GM12801 (cell line): ENCODE measurements around the gene PAK1.

Experiments used
- TF ChIP-seq, protein P1 (sequence below): IDR thresholded peaks from one replicate; pipeline ENCODE4 v1.5.1; 2011; ENCODE audit warnings: control low read depth; ENCODE audit not compliant: insufficient read length; ENCODE audit errors: extremely low read depth

PAK1 gene

DNA sequence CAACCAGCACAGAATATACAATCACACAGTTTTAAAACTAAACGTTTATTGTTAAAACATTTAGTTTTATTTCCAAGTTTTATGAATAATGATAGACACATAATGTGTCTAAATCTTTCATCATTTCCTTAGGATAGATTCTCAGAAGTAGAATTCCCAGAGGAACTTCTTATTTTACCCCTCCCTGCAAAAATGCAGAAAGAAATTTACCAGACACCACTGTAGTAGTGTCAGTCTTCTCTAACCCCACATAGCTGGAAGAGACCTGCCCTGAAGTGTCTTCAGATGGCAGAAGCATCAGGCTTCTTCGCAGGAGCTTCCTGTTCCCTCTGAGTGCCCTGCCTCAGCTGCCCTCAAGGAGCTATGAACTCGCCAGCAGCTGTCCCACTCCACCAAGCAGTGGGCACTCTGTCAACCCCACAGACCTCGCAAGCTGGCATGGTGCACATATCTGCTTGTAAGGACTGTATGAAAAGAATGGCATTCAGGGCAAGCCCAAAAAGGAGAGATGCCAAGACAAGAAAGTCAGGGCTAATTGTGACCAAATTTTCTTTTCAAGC lies 28.5 kb upstream of the PAK1 start:
- TF ChIP-seq, protein P1, sequence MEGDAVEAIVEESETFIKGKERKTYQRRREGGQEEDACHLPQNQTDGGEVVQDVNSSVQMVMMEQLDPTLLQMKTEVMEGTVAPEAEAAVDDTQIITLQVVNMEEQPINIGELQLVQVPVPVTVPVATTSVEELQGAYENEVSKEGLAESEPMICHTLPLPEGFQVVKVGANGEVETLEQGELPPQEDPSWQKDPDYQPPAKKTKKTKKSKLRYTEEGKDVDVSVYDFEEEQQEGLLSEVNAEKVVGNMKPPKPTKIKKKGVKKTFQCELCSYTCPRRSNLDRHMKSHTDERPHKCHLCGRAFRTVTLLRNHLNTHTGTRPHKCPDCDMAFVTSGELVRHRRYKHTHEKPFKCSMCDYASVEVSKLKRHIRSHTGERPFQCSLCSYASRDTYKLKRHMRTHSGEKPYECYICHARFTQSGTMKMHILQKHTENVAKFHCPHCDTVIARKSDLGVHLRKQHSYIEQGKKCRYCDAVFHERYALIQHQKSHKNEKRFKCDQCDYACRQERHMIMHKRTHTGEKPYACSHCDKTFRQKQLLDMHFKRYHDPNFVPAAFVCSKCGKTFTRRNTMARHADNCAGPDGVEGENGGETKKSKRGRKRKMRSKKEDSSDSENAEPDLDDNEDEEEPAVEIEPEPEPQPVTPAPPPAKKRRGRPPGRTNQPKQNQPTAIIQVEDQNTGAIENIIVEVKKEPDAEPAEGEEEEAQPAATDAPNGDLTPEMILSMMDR = no peak

DNA sequence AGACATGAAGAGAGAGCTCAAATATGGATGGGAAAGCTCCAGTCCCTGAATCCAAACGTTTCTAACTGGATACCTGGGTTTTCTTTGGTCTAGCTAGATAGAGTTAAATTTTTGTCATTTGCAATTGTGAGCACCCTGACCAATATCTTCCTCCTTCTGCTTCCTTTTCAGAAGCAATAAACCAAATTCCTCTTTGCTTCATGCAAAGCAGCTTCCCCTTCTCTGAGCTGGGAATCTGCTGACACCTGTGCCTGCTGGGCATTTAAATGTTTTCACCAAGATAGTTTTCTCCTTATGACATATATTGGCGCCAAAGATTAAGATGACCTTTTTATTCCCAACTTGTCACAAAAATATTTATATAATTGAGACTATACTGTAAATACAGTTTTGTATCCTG lies 27.9 kb upstream of the PAK1 start:
- TF ChIP-seq, protein P1 = no peak

DNA sequence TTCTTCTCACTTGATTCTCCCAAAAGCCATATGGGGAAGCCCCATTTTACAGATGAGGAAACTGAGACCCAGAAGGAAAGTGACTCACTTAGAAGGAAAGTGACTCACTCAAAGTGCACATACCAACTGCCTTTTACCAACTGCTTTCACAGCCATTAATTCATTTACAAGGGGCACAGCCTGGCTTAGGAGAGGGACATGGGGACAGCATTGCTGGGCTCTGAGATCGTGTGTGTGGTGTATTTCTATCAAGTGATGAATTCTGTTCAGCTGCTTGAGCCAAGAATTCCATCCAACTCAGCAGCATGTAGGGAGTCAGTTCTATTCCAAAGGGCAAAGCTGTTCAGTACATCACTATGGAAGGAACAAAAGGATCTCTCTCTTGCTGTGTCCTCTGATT lies 23.5 kb upstream of the PAK1 start:
- TF ChIP-seq, protein P1 = no peak

DNA sequence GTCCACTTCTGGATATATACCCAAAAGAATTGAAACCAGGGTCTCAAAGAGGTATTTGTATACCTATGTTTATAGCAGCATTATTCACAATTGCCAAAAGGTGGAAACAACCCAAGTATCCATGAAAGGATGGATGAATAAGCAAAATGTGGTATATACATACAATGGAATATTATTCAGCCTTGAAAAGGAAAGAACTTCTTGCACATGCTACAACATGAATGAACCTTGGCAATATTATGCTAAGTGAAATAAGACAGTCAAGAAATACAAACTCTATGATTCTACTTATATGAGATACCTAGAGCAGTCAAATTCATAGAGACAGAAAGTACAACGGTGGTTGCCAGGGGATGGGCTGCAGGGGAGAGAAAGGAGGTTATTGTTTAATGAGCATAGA lies 21.6 kb upstream of the PAK1 start:
- TF ChIP-seq, protein P1 = no peak

DNA sequence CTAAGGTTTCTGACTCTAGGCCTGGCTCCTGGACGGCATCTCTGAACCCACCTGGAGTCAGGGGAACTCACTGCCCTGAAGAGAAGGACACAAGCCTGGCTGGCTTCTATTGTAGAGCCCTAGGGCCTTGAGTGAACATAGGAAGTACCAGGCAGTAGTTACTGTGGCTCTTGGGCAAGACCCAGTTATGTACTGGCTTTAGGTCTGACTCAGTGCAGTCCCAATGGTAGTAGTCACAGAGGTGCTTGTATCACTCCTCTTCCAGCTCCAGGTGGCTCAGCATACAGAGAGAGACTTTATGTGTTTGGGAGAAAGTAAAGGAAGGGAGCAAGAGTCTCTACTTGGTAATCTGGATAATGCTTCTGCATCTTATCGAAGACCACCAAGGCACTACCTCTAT lies 13.9 kb upstream of the PAK1 start:
- TF ChIP-seq, protein P1 = no peak

DNA sequence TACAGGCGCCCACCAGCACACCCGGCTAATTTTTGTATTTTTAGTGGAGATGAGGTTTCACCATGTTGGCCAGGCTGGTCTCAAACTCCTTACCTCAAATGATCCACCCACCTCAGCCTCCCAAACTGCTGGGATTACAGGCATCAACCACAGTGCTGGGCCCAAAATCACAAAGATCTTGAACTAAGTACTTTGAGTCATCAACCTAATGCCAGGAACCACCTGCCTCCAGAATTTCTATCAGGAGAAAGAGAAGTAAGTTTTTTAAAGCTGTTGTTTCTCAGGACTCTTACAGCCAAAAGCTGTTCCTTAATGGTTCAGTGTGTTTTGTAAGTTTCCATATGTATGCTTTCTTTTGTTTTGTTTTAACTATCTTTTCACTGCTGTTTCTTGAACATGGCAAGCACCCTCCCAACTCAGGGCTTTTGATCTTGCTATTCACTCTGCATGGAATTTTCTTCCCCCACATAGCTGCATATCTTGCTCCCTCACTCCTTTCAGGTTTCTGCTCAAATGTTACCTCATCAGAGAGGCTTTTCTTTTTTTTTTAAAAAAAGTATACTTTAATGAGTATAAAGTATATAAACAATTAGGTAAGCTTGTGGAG lies 6.0 kb upstream of the PAK1 start:
- TF ChIP-seq, protein P1 = no peak

DNA sequence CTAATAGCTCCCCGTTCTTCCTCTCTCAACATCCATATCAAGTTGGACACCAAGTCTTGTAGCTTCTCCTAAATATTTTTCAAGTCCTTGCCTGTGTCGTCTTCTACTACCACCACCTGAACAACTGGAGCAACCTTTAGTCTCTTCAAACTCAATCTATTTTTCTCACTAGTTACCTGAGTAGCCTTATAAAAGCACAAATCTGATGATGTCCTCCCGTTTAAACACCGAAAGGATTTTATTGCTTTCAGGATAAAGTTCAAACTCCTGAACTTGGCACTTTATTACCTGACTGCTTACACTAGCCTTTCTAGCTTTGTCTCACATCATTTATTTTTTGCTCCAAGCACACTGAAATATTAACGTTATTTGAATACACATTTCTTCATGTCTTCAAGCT lies 1.3 kb upstream of the PAK1 start:
- TF ChIP-seq, protein P1 = no peak
